HK-2 (cell line): Measurements from ENCODE around the gene PIH1D1.

ENCODE experiments used
- DNase-seq: peaks from one replicate; pipeline ENCODE4 v3.0.0-alpha.2; 2018; ENCODE audit not compliant: unreplicated experiment

PIH1D1 gene

GRCh38 chr19:49435670-49436069 is 15.9 kb downstream of the PIH1D1 start:
- DNase-seq: no peak

DNA sequence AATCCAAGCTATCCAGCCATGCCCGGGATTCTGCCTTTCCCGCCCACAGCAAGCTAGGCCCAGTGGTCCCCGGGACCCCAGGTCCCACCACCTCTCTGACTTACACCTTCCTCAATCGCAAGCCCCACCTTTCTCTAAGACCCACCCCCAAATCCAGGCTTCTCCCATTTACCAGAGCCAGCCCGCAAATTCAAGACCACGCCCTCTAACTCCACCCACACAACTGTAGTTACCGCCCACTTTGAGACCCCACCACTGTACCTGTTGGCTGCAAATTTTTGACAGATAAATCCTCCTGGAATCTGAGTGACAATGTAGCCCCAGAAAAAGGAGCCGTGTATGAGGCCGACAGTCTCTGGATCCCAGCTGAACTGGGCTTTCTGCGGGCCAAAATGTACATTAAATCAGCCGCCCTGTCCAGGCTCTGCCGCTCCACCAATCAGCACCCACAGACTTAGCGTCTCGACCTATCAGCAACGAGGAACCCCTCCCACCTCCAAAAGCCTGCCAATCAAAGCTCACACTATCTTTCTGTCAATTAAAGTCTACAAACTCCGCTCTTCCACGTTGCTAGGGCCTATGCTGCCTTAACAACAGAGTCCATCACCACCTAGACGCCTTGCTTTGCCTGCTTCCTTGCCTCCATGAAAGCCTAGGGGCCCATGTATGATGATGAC is 16.6 kb downstream of the PIH1D1 start:
- DNase-seq: no peak

GRCh38 chr19:49433240-49433901 is 18.2 kb downstream of the PIH1D1 start:
- DNase-seq: no peak

- no peak for DNase-seq
Observed at GRCh38 chr19:49432141-49433073, 19.2 kb downstream of the PIH1D1 start.

DNA sequence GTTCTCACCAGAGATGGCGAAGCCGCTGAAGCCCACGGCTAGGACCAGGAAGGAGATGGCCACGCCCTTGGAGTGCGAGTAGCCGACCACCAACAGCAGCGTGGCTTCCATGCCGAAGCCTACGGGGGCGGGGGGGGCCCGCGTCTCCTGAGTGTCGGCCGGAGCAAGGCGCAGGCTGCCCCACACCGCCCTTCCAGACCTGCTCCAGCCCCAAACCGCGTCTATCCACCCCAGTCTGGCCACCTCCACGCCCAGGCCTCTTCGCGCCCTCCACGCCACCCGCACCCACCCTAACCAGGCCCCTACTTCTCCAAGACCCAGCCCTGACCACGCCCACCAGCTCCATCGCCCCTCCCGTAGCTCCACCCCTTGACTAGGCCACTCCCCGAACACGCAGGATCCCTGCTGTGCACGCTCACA is 20.3 kb downstream of the PIH1D1 start:
- DNase-seq: no peak

- no peak for DNase-seq
Observed at GRCh38 chr19:49430678-49431329, 20.8 kb downstream of the PIH1D1 start.

DNA sequence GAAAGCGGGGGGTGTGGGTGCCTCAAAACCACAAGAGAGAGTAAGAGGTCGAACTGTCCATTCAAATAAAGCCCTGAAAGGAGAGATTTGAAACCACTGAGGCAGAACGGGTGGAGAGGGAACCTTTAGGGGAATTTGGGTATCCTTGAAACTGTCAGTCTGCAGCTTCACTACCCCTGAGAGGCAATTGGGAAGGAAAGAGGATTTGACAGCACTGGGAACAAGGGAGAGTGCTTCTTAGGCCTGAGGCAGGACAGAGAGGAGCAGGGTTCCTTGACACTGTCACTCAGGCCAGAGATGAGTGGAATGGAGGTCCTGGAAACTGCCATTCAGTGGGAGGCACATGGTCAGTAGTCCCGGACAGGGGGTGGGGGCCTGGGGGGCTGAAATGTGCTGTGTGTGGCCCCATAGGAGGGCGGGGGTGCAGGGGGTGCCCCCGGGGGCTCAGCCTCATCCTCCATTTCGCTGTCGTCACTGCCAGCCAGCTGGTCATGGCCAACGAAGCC is 21.4 kb downstream of the PIH1D1 start:
- DNase-seq: no peak

- DNase-seq: no peak
Observed at GRCh38 chr19:49428547-49429451, 22.8 kb downstream of the PIH1D1 start.

DNA sequence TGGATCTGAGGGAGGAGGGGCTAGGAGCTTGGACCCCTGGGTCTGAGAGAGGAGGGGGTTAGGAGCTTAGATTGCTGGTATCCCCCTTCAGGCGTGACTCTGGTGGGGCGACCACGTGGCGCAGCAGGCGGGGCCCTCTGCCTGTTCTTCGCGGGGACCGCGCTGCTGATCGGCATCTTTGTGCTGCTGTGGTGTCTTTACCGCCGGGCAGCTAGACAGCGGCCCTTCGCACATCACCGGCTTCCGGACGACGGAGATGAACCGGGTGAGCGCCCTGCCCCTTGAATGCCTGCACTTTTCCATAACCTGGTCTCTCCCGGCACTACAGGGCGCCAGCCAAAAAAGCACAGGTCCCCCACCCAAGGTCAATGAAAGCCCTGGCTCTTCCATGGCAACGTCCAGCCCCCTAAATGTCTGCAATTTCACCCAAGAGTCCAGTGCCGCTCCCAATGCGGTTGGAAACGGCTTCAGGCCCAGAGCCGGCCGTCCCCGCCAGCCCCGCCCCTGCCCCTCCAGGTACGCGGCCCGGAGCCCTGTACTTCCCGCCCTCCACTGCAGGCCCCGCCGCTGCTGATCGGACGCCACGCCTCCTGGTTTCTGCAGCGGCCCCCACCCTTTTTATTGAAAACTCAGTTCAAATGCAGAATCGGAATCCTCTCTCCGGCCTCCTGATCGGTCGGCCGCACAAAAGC is 23.6 kb downstream of the PIH1D1 start:
- DNase-seq: peak; percentile 41

DNA sequence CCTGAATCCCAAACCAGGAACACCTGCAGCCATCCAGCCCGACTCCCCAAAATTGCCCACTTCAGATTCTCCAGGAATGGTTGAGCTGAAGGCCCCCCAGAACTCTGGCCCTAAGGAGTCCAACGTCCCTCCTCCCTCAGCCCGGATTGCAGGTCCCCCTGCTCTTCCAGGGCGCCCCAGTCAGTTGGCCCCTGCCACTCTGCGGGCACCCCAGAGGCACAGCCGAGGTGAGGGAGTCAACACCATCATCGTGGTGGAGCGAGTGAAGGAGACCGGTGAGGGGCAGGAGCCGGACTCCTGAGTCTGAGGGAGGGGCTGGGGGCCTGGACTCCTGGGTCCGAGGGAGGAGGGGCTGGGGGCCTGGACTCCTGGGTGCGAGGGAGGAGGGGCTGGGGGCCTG is 24.3 kb downstream of the PIH1D1 start:
- DNase-seq: no peak

GRCh38 chr19:49425922-49426592 is 25.6 kb downstream of the PIH1D1 start:
- DNase-seq: no peak

DNA sequence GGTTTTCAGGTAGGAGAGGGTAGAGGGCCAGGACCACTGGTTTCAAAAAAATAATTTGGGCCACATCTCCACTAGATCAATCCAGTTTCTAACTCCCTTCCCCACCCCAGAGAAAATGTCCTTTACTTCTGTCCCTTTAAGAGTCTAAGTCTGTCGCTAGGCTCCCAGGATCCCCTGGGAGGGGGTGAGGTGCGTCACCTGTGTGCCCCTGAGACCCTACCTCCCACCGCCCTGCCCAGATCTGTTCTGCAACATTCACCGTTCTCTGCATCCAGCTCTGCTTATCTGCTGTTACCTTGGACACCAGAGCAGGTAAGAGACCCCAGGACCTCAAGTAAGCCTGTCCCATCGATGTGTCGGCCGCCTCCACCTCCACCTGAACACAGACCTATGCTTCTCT is 26.4 kb downstream of the PIH1D1 start, which contains the start of gene GFY:
Gene GFY (plus strand): TSS at position 211 of the 400 bp plus-strand sequence. CDS start 1,043 bp downstream, outside the sequence.
- no peak for DNase-seq

DNA sequence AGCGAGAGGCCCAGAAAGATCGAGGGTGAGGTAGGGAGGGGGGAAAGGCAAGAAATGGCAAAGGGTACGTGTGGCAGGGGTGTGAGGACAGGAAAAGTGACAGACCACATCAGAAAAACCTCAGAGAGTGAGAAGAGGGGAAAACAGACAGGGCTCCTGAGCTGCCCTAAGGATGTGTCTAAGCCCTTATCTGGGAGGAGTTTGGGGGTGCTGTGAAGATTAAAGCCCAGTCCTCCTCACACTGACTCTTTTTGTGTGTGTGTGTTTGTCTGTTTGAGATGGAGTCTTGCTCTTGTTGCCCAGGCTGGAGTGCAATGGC is 27.7 kb downstream of the PIH1D1 start:
- DNase-seq: no peak

DNA sequence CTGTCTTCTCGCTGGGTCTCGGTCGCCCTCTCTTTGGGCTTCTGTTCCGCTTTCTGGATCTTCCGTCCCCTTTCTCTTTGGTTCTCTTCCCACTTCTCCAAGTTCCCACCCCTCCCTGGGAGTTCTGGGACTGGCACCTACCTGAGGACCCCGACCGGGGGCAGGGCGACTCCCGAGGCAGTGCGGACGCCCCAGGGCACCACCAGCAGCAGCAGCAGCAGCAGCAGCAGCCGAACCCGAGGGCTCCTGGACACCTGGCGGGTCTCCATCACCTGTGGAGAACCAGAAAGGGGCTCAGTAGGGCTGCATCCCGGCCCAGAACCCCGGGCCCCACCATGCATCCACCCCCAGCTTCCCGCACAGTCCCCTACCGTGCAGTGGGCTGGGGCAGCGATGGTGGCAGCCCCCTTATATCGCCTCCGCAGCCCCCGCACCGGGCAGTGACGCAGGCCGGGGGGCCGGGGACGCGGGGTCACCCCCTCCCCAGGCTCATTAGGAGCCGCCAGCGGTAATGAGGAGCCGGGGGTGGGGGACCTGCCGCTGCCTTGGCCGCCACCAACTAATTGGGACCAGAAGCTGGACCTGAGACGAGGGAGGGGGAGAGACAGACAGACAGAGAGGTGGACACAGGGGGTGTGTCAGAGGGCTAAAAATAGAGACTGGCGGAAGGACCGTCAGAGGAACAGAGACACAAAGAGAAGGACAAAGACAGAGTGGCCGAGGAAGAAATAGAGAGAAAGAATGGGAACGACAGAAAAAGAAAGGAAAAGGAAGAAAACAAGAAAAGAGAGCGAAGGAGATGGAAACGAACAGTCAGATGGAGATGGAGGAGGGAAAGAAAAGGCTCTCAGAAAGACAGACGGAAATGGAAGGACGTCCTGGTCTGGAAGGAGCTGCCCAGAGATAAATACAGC is 28.3 kb downstream of the PIH1D1 start, which contains the start of gene PTH2:
Gene PTH2 (minus strand): TSS at position 371 of the 914 bp plus-strand sequence. CDS start 102 bp downstream, at position 269.
- no peak for DNase-seq

DNA sequence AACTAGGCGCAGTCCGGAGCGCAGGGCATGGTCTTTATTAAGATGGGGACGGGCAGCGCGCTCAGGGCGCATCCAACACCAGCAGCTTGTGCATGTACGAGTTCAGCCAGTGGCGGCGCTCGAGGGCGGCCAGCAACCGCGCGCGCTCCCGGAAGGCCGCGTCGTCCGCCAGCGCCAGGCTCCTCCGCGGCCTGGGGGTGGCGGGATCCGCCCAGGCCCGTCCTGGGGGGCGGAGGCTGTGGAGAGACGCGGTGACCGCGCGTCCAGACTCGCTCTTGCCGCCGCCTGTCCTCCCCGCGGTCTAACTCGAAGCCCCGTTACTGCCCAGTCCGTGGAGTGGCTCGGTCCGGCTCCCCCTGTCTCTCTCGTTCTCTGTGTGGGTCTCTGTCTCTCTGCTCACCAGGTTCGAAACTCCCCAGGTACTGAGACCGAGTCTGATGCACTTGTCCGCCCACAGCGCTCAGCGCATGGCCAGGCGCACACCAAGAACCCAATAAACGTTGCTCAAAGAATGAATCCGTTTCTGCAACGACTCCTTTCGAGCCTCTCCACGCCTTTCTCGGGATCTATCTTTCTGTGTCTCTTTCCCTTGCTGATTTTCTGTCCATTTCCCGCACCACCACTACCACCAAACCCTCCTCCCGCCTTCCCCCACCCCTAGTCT is 29.1 kb downstream of the PIH1D1 start:
- DNase-seq: no peak

DNA sequence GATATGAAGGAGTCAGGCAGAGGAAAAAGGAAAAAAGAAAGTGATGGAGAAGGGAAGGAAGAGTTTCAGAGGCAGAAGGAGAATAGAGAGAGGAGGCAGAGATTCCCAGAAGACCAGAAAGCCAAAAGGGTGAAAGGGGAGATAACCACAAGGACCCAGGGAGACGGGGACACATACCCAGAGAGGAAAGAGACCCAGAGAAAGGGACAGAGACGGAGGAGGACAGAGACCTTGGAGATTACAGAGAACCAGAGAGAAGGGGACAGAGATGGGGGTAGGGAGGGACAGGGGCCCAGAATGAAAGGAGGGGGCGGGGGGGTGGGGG is 29.8 kb downstream of the PIH1D1 start:
- no peak for DNase-seq

- no peak for DNase-seq
Observed at GRCh38 chr19:49421039-49421877, 30.4 kb downstream of the PIH1D1 start.
